ENCODE measurements around the gene LRP1B.

DNA sequence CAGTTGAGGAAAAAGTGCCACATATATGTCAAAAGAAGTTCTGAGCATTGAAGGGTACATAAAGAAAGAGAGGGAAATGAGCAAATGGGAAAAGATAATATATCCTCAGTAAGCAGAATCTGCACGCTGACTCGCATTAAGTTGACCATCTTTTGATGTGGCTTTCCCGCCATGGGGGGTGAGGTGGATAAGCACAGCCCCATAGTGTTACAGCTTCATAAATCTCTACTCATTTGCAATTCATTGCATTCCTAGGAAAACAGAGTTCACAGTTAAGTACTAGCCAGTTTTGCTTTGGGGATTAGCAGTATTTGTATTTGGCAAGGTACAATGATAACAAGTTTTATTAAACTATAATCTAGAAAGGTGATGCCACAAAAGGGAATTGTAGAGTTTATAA is 814.2 kb downstream of the LRP1B start:
- TF ChIP-seq, protein P1, sequence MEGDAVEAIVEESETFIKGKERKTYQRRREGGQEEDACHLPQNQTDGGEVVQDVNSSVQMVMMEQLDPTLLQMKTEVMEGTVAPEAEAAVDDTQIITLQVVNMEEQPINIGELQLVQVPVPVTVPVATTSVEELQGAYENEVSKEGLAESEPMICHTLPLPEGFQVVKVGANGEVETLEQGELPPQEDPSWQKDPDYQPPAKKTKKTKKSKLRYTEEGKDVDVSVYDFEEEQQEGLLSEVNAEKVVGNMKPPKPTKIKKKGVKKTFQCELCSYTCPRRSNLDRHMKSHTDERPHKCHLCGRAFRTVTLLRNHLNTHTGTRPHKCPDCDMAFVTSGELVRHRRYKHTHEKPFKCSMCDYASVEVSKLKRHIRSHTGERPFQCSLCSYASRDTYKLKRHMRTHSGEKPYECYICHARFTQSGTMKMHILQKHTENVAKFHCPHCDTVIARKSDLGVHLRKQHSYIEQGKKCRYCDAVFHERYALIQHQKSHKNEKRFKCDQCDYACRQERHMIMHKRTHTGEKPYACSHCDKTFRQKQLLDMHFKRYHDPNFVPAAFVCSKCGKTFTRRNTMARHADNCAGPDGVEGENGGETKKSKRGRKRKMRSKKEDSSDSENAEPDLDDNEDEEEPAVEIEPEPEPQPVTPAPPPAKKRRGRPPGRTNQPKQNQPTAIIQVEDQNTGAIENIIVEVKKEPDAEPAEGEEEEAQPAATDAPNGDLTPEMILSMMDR (IDR thresholded peaks at IDR 0.05) = no peak
- no peak for TF ChIP-seq POLR2A (IDR thresholded peaks at IDR 0.05)

Data from thyroid gland (tissue), 4 donors.